Tibial nerve (tissue), 4 donors: Measurements from ENCODE around the gene PARP8. TPM values are rescaled to one million over a fixed set of nuclear protein-coding genes. Genes with fewer than 3 reads are reported as not detected.

Experiments used
- DNase-seq, 2 donors: peaks; one replicate each; pipeline ENCODE4 v3.0.0-alpha.2; 2019; ENCODE audit warnings: low spot score in 2 of 2
- H3K27ac ChIP-seq, 4 donors: fragments of 200-600 bp; sonication (generic) in 3 of 4; one replicate each; pipeline ENCODE4 v1.5.1; 2017 to 2019; ENCODE audit warnings: mild to moderate bottlenecking in 1 of 4
- H3K27me3 ChIP-seq, 2 donors: fragments of 200-600 bp; sonication (generic) in 1 of 2; one replicate each; pipeline versions ENCODE4 v1.5.1 to v1.6.0; 2017 to 2019
- H3K36me3 ChIP-seq, 3 donors: fragments of 200-600 bp; sonication (generic); one replicate each; pipeline ENCODE4 v1.5.1; 2018 to 2019
- H3K4me1 ChIP-seq, 4 donors: fragments of 200-600 bp; sonication (generic) in 3 of 4; one replicate each; pipeline ENCODE4 v1.5.1; 2017 to 2019
- H3K4me3 ChIP-seq, 4 donors: fragments of 200-600 bp; sonication (generic) in 3 of 4; one replicate each; pipeline ENCODE4 v1.5.1; 2017 to 2019; ENCODE audit warnings: mild to moderate bottlenecking in 1 of 4, moderate library complexity in 1 of 4
- H3K9me3 ChIP-seq, 4 donors: fragments of 200-600 bp; sonication (generic) in 3 of 4; one replicate each; pipeline ENCODE4 v1.5.1; 2017 to 2019
- EP300 ChIP-seq, 2 donors: sonication (generic); formaldehyde crosslinking; IDR thresholded peaks; one replicate each; pipeline ENCODE4 v1.6.1; 2017; ENCODE audit warnings: antibody characterized with exemption in 2 of 2, mild to moderate bottlenecking in 1 of 2
- POLR2A ChIP-seq, 2 donors: fragments of 450-650 bp; IDR thresholded peaks; one replicate each; pipeline ENCODE4 v1.6.1; 2017; ENCODE audit warnings: antibody characterized with exemption in 2 of 2, mild to moderate bottlenecking in 2 of 2, moderate library complexity in 2 of 2
- WGBS, 2 donors: methylation state at CpG; one replicate each; pipeline ENCODE4 v1.1.5; 2018; 5-methylcytosine and 5-hydroxymethylcytosine counted together
- total RNA-seq, 4 donors: library from RNA; depleted of rRNA; stranded (reverse); fragments of >200 nt; gene quantifications; one replicate each; pipeline ENCODE4 v1.1.0, GENCODE V29; 2016
- TF ChIP-seq, protein P1 (sequence below), 5 experiments: fragments of 200-600 bp in 3 of 5; fragments of 450-650 bp in 2 of 5; sonication (generic) in 3 of 5; IDR thresholded peaks; one replicate each; pipeline ENCODE4 v1.5.1; 2016 to 2019; ENCODE audit warnings: antibody characterized with exemption in 5 of 5, mild to moderate bottlenecking in 3 of 5, moderate library complexity in 2 of 5

The PARP8 gene
- total RNA-seq, 4 donors from 2014 or later: 10.4 to 24.7 (median 18.8) TPM

GRCh38 chr5:50832657-50833284 is 166.3 kb downstream of the PARP8 start:
- 91 to 95% methylated on average over 4 of the region's 4 CpGs for WGBS, 2 donors
- H3K4me3 ChIP-seq: no peak overlapping the region
- peaks cover 0 to 29% (median 0%) of the 10 kb centered on the region in 3 donors for H3K36me3 ChIP-seq
- no peaks in the 10 kb centered on the region for H3K4me1 ChIP-seq
- TF ChIP-seq, protein P1, sequence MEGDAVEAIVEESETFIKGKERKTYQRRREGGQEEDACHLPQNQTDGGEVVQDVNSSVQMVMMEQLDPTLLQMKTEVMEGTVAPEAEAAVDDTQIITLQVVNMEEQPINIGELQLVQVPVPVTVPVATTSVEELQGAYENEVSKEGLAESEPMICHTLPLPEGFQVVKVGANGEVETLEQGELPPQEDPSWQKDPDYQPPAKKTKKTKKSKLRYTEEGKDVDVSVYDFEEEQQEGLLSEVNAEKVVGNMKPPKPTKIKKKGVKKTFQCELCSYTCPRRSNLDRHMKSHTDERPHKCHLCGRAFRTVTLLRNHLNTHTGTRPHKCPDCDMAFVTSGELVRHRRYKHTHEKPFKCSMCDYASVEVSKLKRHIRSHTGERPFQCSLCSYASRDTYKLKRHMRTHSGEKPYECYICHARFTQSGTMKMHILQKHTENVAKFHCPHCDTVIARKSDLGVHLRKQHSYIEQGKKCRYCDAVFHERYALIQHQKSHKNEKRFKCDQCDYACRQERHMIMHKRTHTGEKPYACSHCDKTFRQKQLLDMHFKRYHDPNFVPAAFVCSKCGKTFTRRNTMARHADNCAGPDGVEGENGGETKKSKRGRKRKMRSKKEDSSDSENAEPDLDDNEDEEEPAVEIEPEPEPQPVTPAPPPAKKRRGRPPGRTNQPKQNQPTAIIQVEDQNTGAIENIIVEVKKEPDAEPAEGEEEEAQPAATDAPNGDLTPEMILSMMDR (IDR thresholded peaks at IDR 0.05): no peak
- no peak for TF ChIP-seq EP300 (IDR thresholded peaks at IDR 0.05)
- no peak for TF ChIP-seq POLR2A (IDR thresholded peaks at IDR 0.05)
- no peaks in the 10 kb centered on the region for H3K27me3 ChIP-seq
- DNase-seq: no peak
- no peaks in the 10 kb centered on the region for H3K9me3 ChIP-seq
- no peak overlapping the region for H3K27ac ChIP-seq

DNA sequence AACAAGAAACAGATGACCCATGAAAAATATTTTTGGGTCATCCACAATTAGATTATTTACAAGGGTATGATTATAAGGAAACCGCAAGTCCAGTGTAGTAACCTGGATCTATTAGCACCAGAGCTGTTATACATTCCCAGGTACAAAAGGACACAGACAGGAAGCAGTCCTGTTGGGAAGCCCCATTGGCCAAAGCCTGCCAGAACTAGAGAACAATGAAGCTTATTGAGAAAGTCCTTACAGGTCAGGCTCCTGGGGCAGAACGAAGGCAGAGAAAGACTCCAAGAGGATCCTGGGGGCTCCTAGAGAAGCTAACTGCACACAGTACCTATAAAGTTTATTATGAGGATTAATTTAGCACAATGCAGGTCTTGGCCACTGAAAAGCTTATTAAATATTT is 169.9 kb downstream of the PARP8 start:
- DNase-seq: no peak
- WGBS, 2 donors: 70 to 71% methylated on average over 2 of the region's 2 CpGs
- H3K27ac ChIP-seq: no peak overlapping the region

DNA sequence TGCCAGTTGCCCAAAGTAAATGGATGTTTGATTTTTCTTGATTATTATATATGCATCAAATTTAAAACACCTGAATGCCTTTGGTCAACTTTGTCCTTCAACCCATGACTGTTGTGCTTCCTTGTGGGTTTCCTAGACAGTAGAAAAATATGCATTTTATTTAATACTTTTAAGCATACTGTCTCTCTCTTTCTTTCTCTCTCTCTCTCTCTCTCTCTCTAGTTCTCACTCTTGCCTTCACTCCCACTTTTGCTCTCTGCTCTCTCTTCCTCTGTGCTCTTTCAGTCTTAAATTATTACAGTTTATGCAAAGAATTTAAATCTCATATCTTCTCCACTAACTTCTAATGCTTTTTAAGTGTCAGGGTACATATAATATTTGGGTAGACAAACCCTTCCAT is 173.0 kb downstream of the PARP8 start:
- Histone ChIP-seq H3K27me3 (no peaks in the 10 kb centered on the region), H3K27ac (no peak overlapping the region), H3K36me3 (peaks cover 0 to 25% (median 0%) of the 10 kb centered on the region in 3 donors), H3K4me3 (no peak overlapping the region), H3K4me1 (no peaks in the 10 kb centered on the region), H3K9me3 (no peaks in the 10 kb centered on the region)
- DNase-seq: no peak
- TF ChIP-seq EP300 (IDR thresholded peaks at IDR 0.05) (no peak), POLR2A (IDR thresholded peaks at IDR 0.05) (no peak)
- TF ChIP-seq, protein P1 (IDR thresholded peaks at IDR 0.05): no peak

More for the DNA sequence above, 169.9 kb downstream of the PARP8 start:
- H3K4me3 ChIP-seq: no peak overlapping the region
- H3K4me1 ChIP-seq: no peaks in the 10 kb centered on the region
- no peaks in the 10 kb centered on the region for H3K27me3 ChIP-seq
- TF ChIP-seq POLR2A (IDR thresholded peaks at IDR 0.05) (no peak), EP300 (IDR thresholded peaks at IDR 0.05) (no peak)
- TF ChIP-seq, protein P1 (IDR thresholded peaks at IDR 0.05): no peak
- H3K9me3 ChIP-seq: no peaks in the 10 kb centered on the region
- peaks cover 0 to 19% (median 0%) of the 10 kb centered on the region in 3 donors for H3K36me3 ChIP-seq

- Histone ChIP-seq H3K4me1 (no peaks in the 10 kb centered on the region), H3K27ac (no peak overlapping the region), H3K36me3 (peaks cover 0 to 8% (median 0%) of the 10 kb centered on the region in 3 donors), H3K27me3 (no peaks in the 10 kb centered on the region), H3K4me3 (no peak overlapping the region), H3K9me3 (no peaks in the 10 kb centered on the region)
- no peak for DNase-seq
- TF ChIP-seq, protein P1 (IDR thresholded peaks at IDR 0.05): no peak
- TF ChIP-seq EP300 (IDR thresholded peaks at IDR 0.05) (no peak), POLR2A (IDR thresholded peaks at IDR 0.05) (no peak)
These were observed 176.7 kb downstream of the PARP8 start for GRCh38 chr5:50843091-50843490.

DNA sequence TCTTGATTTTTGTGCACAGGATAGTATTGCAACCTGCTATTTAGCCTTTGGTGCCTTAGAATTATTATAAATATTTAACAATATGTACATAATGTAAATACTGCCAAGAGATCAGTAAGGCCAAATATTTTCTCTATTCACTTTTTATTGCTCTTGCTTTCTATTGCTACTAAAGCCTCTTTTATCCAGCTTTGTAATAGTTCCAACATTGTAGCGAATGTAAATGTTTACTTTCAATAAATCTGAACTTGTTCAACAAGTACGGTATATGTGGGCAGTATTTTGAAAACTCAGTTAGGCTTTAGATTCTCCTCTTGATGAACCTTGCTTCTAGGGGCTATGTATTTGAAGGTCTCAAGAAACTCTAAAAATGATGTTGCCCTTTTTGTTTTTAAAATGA is 179.8 kb downstream of the PARP8 start:
- Histone ChIP-seq H3K27ac (no peak overlapping the region), H3K27me3 (no peaks in the 10 kb centered on the region), H3K4me3 (no peak overlapping the region), H3K4me1 (no peaks in the 10 kb centered on the region), H3K9me3 (no peaks in the 10 kb centered on the region), H3K36me3 (peaks cover 0 to 6% (median 0%) of the 10 kb centered on the region in 3 donors)
- DNase-seq: no peak
- WGBS, 2 donors: 48 to 54% methylated on average over 2 of the region's 2 CpGs
- TF ChIP-seq EP300 (IDR thresholded peaks at IDR 0.05): no peak
- TF ChIP-seq, protein P1 (IDR thresholded peaks at IDR 0.05): no peak
- no peak for TF ChIP-seq POLR2A (IDR thresholded peaks at IDR 0.05)
